ENCODE data around the gene NOSTRIN.
"Not testable (repeated sequence)": the region's sequence is repeated elsewhere in the genome, so short reads cannot be mapped to it uniquely, and the experiment has no call there.

NOSTRIN gene

GRCh38 chr2:168801961-168802858 lies at the start of gene NOSTRIN:
Gene NOSTRIN (plus strand): TSS chr2:168802637. CDS start chr2:168802647, 10 bp downstream.
- DNase-seq: peak; percentile 44

GRCh38 chr2:168753765-168754329 lies 48.6 kb upstream of the NOSTRIN start:
- no peak for DNase-seq

- no peak for DNase-seq
These were observed 45.2 kb upstream of the NOSTRIN start for GRCh38 chr2:168757223-168757622.

- DNase-seq: no peak
These were observed 43.2 kb upstream of the NOSTRIN start for GRCh38 chr2:168758970-168759820.

GRCh38 chr2:168765401-168765800 lies 37.0 kb upstream of the NOSTRIN start:
- DNase-seq: no peak

GRCh38 chr2:168766600-168766999 lies 35.8 kb upstream of the NOSTRIN start:
- no peak for DNase-seq

GRCh38 chr2:168767258-168767657 lies 35.2 kb upstream of the NOSTRIN start:
- no peak for DNase-seq

- not testable (repeated sequence) for DNase-seq
These were observed 34.1 kb upstream of the NOSTRIN start for GRCh38 chr2:168768357-168768756.

GRCh38 chr2:168770796-168771195 lies 31.6 kb upstream of the NOSTRIN start:
- no peak for DNase-seq

- DNase-seq: no peak
These were observed 29.7 kb upstream of the NOSTRIN start for GRCh38 chr2:168772704-168773103.

- DNase-seq: no peak
These were observed 29.3 kb upstream of the NOSTRIN start for GRCh38 chr2:168773128-168773527.

GRCh38 chr2:168773719-168774521 lies 28.5 kb upstream of the NOSTRIN start:
- peak; percentile 42 for DNase-seq

GRCh38 chr2:168775837-168776236 lies 26.6 kb upstream of the NOSTRIN start:
- DNase-seq: no peak

- DNase-seq: no peak
These were observed 21.8 kb upstream of the NOSTRIN start for GRCh38 chr2:168780669-168781071.

- DNase-seq: no peak
These were observed 21.1 kb upstream of the NOSTRIN start for GRCh38 chr2:168781191-168781817.

GRCh38 chr2:168782271-168782670 lies 20.2 kb upstream of the NOSTRIN start:
- DNase-seq: no peak

GRCh38 chr2:168784993-168785392 lies 17.4 kb upstream of the NOSTRIN start:
- no peak for DNase-seq

- DNase-seq: no peak
These were observed 15.2 kb upstream of the NOSTRIN start for GRCh38 chr2:168787098-168787781.

GRCh38 chr2:168787782-168788376 lies 14.6 kb upstream of the NOSTRIN start:
- DNase-seq: no peak

GRCh38 chr2:168789776-168790175 lies 12.7 kb upstream of the NOSTRIN start:
- DNase-seq: no peak
